Fibroblast of lung (primary cell): ENCODE measurements around the gene DIAPH1.

Experiments used
- EZH2 ChIP-seq: IDR thresholded peaks from 2 replicates; pipeline ENCODE4 v1.5.1; 2012; ENCODE audit warnings: low read length, control low read depth, mild to moderate bottlenecking; ENCODE audit errors: missing control alignments
- TF ChIP-seq, protein P1 (sequence below), 2 donors: IDR thresholded peaks in 1 of 2; conservative IDR thresholded peaks in 1 of 2; 1 replicate in 1 of 2; 2 replicates in 1 of 2; pipeline ENCODE4 v1.5.1; 2011 to 2012; ENCODE audit warnings: low read length in 2 of 2, control low read depth in 1 of 2, inconsistent platforms in 1 of 2, low read depth in 1 of 2, mild to moderate bottlenecking in 1 of 2

DNA sequence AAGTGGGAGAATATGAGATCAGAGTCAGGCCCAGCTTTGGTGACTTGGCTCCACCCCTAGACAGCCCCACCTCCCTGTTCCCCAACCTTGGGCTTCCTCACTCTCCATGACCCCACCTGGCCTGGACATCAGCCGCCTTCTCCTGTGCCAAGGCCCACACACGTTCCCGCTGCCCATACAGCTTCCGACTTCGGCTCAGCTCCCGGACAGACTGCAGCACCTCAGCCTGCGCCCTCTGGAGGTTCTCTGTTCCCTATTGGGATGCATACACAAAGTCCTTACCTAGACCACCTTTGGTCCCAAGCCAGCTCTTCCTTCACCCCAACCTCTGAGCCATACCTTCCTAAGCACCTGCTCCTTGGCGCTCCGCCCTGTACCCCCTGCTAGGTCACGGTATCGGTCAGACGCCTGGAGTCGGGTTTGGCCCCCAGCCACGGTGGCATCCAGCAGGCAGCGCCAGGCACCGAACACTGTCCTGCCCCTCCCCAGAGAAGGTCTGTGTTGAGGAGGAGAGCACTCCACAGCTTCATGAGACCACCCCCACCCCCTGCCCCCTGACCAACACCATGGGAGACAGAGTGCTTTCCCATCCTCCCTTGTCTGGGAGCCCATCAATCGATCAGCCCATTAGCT is 30.4 kb upstream of the DIAPH1 start:
- TF ChIP-seq, protein P1, sequence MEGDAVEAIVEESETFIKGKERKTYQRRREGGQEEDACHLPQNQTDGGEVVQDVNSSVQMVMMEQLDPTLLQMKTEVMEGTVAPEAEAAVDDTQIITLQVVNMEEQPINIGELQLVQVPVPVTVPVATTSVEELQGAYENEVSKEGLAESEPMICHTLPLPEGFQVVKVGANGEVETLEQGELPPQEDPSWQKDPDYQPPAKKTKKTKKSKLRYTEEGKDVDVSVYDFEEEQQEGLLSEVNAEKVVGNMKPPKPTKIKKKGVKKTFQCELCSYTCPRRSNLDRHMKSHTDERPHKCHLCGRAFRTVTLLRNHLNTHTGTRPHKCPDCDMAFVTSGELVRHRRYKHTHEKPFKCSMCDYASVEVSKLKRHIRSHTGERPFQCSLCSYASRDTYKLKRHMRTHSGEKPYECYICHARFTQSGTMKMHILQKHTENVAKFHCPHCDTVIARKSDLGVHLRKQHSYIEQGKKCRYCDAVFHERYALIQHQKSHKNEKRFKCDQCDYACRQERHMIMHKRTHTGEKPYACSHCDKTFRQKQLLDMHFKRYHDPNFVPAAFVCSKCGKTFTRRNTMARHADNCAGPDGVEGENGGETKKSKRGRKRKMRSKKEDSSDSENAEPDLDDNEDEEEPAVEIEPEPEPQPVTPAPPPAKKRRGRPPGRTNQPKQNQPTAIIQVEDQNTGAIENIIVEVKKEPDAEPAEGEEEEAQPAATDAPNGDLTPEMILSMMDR (conservative IDR thresholded peaks at IDR 0.05 in 1 of 2, IDR thresholded peaks at IDR 0.05 in 1 of 2; ENCODE audit: low read depth in 1 of 2, low read length in 2 of 2): no peak
- TF ChIP-seq EZH2: no peak
